GM12801 (cell line): Measurements from ENCODE around the gene XYLT1.

Experiments used
- CTCF ChIP-seq: IDR thresholded peaks from one replicate; pipeline ENCODE4 v1.5.1; 2011; ENCODE audit warnings: control low read depth; ENCODE audit not compliant: insufficient read length; ENCODE audit errors: extremely low read depth

Gene XYLT1

GRCh38 chr16:17511340-17511739 lies 40.6 kb upstream of the XYLT1 start:
- no peak for TF ChIP-seq CTCF

DNA sequence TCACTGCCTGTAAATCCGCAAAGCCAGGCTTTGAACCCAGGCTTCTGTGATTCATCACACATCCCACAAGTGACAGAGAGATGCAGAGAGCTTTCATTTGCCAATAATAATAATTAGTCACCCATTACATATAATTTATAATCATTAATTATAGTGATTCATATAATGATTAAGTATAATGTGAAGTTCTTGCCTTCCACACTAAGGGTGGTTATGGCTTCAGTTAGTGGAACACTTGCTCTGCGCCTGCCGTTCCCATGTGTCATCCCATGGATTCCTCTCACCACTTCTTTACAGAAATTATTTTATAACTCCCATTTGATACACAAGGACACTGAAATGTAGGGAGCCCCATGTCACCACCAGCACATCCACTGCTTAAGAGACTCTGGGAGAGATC lies 39.8 kb upstream of the XYLT1 start:
- TF ChIP-seq CTCF: no peak

GRCh38 chr16:17509194-17509593 lies 38.4 kb upstream of the XYLT1 start:
- TF ChIP-seq CTCF: no peak

GRCh38 chr16:17508303-17508702 lies 37.5 kb upstream of the XYLT1 start:
- no peak for TF ChIP-seq CTCF

DNA sequence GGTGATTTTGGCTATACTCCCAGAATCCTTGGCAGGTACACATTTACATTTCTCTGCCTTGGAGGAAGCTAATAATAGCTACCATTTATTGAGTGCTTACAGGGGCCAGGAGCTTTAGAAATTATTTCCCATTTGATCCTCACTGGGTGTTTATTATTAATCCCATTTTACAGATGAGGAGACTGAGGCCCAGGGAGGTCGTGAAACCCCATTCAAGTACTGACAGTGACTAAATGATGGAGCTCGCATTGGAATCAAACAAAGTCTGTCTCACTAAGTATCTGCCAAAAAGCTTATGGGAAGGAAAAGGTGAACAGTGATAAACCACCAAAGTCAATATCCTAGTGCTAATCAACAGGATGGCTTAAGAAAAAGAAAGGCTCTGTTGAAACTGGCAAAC lies 33.3 kb upstream of the XYLT1 start:
- TF ChIP-seq CTCF: no peak

GRCh38 chr16:17503331-17503730 lies 32.6 kb upstream of the XYLT1 start:
- TF ChIP-seq CTCF: no peak

- TF ChIP-seq CTCF: no peak
Observed at GRCh38 chr16:17501321-17501720, 30.6 kb upstream of the XYLT1 start.
